Activated CD8-positive, alpha-beta memory T cell treated with anti-CD3 and anti-CD28 coated beads, Interleukin-2, amount 50 U/mL, for 4 hours (primary cell): ENCODE measurements around the gene FRMD5.
"Not testable (repeated sequence)": the region's sequence is repeated elsewhere in the genome, so short reads cannot be mapped to it uniquely, and the experiment has no call there.

Experiments
- DNase-seq: peaks from one replicate; pipeline ENCODE4 v3.0.0-alpha.2; 2020

FRMD5 gene

DNA sequence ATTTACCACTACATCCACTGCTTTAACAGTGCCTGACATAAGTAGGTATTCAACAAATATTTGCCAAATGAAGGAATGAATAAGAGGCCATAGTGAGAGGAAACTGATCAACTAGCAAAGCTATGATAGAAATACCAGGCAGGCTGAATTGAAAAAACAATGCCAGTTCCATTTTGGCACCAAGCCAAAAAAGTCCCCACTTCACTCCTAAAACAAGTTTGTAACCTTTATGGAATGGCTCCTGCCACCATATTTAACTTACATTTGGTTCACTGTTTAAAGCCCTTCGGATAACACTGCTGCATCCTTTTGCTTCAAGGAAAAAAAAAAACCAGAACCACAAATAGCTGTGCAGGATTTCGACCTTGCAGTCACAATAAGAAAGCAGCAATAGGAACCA, 166.1 kb downstream of the FRMD5 start:
- DNase-seq: no peak

DNA sequence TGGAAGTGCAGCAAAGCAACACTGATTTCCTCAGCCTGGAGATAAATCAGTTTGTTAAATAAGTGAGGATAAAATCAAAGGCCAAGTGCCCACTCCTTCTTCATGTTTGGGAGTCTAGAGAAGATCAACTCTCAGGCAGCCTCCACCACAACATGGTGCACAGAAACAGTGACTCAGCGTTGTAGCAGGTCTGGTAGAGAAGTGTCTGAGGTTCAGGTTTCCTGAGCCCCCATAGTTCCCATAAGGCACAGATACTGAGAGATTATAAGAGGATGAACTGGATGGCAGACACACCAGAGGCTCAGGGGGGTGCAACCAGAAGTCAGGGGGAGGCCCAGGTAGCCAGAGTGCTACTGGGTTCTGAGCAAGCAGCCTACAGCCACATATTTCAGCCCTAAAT, 166.7 kb downstream of the FRMD5 start:
- no peak for DNase-seq

DNA sequence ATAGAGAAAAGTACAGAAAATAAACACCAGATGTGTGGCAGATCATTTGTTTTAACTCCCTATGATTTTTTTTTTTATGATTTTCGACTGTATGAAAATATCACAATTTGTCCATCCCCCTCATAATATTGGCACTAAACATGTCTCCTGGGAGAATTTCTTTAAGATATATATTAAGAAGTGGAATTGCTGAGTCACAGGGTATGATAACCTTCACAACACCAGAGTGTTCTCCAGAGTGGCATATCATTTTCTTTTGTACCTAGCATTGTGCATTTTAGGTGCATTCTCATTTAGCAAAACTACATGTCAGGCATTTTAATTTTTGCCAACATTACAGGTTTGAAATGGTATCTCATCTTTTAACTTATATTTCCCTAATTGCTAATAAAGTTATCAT, 170.9 kb downstream of the FRMD5 start:
- DNase-seq: no peak

DNA sequence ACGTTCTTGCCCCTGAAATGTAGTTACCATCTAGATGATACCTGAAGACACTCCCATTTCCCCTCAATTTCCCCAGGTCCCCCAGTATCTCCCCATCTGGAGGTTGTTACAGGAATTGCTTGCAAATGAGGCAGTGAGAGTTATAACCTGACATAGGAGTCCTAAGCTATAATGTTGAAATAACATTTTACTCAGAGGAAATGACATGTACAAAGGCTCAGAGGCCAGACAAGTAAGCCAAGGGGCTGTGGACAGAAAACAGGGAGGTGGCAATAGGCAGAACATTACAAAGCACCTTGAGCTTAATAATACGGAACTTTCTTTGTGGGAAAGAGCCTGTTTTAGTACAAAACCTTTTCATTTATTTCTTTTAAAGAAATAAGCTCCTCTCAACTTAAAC, 171.9 kb downstream of the FRMD5 start:
- no peak for DNase-seq

DNA sequence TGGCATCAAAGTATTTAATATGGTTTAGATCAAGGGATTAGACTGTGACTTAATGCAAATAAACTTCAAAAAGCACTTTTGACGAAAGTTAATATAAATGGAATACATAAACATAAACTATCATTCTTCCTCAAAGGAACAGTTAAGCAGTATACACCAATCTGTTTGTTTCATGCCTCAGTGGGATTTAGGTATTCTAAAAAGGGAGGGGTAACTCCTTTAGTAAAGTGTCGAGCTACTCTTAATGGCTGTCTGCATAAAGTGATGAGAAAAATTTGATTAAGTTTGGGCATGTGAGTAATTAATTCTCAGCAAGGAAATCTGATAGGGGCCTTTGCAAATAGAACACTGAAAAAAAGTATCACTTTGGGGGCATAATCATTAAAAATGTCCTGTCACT, 176.9 kb downstream of the FRMD5 start:
- no peak for DNase-seq

DNA sequence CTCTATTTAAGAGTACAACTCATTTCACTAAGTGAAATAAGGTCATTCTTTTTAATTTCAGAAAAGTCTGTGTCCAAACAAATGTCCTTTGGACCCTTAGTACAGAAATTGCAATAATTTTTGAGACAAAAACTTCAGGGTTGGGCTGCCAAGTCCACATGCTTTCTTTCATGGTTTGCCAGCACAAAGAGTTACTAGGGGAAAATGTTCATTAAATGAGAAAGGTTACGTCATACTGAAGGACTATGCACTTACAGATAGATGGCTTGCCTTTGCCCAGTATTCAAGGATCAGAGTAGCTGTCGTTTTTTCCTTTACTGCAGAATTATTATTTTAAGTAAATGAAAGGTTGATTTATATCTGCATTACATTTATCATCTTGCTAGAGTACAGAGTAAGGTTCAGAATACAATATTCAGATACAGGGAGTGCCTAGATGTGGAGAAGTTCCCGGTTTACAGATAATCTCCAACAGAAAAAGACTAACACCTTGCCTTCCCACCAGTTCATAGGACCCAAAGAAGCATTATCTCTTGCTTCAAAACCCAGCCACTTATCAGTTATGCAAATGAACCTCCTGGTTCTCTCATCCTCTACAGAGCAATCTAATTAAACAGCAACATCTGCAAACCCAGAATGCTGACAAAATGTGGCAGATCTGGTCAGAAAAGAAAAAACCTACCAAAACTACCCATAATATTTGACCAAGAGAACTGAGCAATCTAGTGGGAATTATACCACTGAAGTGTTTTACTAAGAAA, 179.3 kb downstream of the FRMD5 start:
- no peak for DNase-seq

DNA sequence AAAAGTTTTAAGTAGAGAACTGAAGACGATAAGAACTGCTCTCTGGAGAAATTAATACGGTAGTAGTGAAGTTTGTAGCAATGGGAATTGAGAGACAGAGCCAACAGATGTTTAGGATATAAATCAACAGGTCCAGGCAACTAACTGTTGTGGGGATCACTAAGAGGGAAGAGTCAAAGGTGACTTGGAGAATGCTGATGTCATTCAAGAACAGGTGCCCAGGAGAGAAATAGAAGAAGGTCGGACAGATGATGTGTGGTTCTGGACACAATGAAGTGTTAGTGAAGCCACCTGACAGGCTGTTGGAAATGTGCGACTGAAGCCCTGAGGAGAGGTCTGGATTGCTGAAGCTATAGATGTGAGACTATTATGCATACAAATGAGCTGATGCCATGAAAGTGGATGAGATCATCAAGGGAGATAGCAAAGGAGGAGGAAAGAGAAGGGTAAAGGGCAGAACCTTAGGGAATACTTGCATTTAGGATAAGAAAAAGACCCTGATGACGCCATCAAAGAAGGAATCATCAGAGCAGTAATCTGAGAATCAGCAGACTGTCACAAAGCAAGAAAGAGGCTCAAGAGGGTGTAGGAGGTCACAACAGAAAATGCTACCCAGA, 183.7 kb downstream of the FRMD5 start:
- DNase-seq: no peak

DNA sequence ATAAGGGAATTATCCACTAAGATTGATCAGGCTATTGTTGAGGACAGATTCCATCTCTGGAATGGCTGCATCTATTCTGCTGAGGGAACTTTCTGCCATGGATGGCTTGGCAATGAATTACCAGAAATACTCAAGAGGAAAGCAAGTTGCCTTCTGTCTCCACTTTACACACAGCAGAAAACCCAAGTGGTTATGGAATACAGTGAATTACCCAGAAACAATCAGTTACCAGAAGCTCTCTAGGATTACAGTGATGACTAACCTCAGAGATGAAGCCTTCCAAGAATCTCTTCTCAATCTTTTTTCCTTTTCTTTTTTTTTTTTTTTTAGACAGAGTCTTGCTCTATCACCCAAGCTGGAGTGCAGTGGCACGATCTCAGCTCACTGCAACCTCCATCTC, 185.0 kb downstream of the FRMD5 start:
- DNase-seq: no peak

DNA sequence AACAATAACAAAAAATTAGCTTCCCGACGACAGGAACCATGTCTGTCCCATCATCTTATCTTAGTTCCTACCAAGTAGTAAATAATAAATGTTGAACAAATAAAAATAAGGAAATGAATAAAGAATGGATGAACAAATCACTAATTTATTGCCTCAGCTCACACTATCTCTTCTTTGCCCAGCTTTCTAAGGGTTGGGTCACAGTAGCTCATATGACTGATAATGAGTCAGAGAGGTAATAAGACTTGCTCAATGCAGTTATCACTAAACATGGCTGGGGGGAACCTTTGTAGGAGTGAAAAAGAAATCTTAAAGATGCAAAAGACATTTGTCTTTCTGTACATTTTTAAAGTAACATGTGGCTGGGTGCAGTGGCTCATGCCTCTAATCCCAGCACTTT, 186.0 kb downstream of the FRMD5 start:
- no peak for DNase-seq

DNA sequence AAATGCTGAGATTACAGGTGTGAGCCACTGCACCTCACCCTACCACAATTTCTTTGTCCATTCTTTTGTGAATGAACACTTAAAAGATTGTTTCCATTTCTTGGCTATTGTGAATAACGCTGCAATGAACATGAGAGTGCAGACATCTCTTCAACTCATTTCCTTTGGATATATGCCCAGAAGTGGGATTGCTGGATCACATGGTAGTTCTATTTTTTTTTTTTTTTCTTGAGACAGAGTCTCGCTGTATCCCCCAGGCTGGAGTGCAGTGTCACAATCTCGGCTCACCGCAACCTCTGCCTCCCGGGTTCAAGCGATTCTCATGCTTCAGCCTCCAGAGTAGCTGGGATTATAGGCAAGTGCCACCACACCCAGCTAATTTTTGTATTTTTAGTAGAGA, 194.8 kb downstream of the FRMD5 start:
- not testable (repeated sequence) for DNase-seq

DNA sequence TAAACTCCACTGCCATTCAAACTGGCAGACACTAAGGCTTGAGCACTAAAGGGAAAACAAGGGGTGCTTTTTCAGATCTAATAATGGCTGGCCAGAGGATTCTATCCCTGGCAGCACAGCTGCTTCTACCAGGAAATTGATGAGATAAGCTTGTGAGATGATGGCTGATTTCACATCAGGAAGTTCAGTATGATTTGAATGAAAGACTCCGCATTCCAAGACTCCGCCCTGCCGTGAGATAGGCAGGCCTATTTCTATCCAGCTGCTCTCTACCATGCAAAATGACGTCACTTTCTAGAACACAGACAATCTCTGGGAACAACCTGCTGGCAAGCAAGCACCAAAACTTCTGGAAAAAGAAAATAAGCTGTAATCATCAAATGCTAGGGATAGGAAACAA, 196.5 kb downstream of the FRMD5 start:
- no peak for DNase-seq

DNA sequence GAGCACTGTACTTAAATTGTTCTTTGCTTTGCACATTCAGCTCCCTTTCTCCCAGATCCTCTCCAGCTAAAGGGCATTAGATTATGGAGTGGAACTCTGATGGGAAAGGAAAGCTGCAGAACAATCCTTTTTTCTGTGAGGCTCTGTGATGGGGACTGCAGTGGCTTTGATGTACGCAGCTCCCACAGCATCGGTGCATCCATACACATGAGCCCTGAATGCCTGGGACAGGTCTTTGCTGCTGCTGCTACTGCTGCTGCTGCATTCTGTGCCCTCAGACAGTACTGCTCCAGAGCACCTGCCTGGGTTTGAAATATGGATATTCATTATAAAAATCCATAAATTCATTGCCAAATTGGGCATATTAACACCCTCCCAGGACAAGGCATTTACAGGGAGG, 203.9 kb downstream of the FRMD5 start:
- no peak for DNase-seq

DNA sequence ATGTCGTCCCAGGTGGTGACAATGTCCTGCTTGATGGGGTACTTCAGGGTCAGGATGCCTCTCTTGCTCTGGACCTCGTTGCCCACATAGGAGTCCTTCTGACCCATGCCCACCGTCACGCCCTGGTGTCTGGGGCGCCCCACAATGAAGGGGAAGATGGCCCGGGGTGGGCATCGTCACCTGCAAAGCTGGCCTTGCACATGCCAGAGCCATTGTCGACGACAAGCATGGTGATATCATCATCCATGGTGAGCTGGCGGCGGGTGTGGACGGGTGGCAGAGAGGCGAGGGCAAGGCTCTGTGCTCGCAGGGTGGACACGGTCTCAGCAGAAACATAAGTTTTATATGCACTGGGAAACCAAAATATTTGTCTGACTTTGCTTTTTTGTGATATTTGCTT, 205.1 kb downstream of the FRMD5 start:
- no peak for DNase-seq

DNA sequence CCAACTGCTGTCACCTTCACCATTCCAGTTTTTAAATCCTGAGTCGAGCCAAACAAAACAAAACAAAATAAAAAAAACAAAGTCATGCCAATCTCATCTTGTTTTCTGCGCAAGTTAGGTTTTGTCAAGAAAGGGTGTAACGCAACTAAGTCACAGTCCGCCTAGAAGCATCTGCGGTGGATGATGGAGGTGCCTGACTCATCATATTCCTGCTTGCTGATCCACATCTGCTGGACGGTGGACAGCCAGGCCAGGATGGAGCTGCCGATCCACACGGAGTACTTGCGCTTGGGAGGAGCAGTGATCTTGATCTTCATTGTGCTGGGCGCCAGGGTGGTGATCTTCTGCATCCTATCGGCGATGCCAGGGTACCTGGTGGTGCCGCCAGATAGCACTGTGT, 206.2 kb downstream of the FRMD5 start:
- no peak for DNase-seq

DNA sequence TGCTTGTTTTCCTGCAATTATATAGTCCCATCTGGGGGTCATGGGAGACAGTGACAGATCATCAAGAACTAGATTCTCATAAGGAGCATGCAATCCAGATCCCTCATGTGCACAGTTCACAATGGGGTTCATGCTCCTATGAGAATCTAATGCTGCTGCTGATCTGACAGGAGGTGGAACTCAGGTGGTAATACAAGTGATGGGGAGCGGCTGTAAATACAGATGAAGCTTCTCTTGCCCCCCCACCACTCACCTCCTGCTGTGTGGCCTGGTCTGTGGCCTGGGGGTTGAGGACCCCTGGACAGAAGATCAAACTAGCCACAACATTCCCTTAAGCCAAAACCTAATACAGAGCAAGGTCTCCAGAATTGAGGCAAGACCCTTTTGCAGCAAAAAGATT, 207.1 kb downstream of the FRMD5 start:
- DNase-seq: no peak

DNA sequence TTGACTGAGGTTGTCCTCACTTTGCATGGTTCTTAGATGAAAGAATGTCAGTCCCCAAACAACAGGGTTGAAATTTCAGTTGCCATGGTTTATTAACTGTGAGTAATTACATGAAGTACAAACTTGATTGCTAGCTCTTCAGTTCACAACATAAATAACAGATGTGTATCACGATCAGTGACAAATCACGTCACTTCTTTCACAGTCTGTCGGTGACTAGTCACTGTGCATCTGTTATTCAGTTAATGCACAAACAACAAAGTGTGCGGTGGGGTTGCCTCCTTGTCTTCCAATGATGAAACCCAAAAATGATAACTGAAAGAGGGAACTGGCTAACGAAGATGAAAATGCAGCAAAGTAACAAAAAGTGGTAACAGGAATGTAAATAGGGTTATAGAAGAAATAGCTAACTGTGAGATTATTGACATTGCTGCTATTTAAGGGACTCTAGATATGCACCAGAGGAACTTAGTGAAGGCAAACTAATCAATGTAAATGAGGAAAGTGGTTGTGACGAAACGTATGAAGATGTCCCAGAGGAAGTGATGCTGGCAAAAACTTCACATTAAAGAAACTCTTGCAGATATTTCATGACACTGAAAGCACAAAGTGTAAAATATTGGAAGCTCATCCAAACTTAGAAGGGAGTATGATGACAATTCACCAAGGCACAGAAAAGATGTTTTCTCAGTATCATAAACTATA, 208.9 kb downstream of the FRMD5 start:
- no peak for DNase-seq

DNA sequence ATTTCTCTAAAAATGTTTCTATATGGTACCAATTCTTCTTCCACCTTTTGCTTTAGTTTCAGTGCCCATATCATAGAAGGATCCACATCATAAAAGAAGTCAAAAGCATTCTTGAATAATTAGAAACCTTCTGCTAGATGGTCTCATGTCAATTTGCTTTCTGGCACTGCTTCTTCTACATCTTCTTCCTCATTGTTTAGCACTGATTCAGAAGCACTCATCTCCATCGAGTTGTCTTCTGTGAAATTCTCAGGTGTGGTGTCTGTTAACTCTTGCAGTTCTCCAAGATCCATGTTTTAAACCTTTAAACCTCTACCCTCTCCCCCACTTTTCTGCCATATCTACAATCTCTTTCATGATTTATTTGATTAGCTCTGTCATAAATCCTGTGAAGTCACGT, 213.5 kb downstream of the FRMD5 start:
- no peak for DNase-seq

DNA sequence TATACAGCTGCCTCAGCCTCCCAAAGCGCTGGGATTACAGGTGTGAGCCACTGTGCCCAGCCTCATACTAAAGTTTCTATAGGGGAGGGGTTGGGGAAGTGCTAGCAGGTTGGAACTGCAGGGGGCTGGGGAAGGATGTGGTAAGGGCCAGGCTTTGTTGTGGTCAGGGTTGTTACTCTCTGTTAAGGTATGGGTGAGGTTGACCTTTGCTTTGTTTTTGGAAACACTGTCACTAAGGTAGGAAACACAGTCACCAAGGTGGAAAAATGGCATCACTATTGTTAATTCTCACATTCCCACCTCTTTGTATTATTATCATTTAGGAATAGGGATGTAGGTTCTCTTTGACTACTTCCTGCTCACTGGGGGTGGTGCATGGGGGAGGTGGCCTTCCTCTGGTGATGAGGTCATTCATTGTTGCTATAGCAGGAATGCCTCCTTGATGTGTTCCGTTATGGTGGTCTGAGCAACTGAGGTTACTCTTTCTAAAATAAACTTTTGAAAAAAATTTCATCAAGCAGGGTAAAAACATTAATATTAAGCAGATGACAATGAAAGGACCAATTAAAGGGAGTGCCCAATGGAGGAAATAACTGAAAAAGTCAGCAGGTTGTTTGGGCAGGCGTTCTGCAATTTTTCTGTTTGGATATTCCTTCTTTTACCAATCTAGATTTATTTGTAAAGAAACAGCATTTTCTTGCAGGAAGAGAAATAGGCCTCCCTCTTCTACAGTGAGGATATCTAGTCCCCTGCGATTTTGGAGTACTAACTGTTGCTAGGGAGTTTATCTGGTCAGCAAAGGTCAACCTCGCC, 217.8 kb downstream of the FRMD5 start:
- no peak for DNase-seq

DNA sequence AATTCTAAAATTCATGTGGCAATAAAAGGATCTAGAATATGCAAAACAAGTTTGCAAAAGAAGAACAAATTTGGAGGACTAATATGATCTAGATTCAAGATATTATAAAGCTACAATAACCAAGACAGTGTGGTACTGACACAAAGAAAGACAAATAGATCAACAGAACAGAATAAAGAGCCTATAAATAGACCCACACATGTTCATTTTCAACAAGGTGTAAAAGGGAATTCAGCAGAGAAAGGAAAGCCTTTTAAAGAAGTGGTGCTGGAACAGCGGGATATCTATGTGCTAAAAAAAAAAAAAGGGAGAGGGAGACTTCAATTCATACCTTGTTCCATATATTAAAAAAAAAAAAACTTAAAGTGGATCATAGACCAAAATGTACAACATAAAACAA, 219.3 kb downstream of the FRMD5 start:
- no peak for DNase-seq

DNA sequence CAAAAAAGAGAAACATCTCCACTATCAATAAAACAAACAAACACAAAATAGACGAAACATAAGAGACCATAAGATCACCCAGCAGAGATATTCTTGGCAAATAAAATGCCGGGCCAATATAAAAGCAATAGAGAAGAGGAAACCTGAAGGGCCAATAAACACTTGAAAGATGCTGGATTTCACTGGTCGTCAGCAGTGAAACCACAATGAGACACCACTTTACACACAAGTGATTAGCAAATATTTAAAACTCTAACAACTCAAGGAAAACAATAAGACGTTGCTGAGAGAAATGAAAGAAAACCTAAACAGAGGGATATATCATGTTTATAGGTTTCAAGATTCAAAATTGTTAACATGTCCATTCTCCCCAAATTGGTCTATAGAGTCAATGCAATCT, 219.7 kb downstream of the FRMD5 start:
- no peak for DNase-seq

DNA sequence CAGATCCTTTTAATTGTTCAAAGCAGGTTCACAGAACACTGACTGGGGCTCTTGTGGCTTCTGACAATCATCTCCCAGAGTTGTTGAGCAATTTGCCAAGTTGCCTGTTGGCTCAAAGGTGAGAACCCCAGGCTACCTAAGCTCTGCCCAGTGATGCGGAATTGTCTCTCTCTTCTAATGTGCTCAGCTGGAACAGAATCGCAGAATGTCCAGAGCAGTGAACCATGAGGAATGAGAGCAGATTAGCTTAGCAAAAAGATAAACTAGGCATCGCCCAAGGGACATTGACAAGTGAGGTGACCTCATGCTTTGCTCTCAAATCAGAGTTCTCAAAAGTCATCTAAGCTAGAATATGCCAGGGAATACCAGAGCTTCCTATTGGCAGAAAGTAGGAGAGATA, 220.2 kb downstream of the FRMD5 start:
- no peak for DNase-seq

DNA sequence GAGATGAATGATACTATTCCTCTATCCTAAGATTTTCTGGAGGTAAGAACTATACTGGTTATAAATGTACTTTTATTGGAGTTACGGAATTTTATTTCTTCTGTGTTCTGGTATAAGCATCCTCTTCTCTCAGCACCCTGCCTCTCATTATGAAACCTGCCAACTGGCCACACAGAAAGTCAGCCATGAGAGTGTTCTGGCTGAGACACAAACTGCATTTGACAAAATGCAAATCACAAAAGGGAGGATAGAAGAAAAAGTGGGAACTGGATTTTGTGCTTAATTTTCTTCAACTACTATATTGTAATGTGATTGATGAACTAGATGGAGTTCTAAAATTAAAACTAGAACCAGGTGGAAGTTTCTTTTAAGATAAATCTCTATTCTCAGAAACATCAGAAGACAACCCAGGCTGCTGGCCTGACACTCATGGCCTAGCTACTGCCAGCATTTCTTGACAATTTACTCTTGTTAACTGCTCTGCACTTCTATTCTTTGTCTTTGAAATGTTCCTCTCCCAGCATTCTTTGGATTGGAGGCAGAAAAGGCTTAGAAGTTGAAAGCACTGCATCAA, 225.2 kb downstream of the FRMD5 start:
- DNase-seq: no peak

DNA sequence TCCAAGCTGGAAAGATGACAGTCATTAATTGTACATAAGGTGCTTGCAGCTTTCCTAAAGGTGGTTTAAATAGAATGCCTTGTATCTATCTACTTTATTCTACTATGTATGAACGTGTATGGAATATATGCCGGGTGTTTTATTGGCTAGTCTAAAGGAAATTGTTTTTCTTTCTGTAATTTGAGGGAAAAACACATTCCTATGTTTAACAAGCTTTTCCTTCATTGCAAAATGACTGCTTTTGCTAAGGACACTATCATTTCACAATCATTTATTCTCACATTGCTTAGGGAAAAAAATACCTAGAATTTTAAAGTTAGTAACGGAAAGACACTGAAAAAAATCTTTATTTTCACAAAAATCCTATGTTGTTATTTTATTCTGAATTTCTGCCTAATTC, 226.5 kb downstream of the FRMD5 start:
- DNase-seq: no peak
